AG04449 (cell line): ENCODE results near the gene ATP5F1D.

Experiments
- CTCF ChIA-PET: fragments of 350-600 bp; formaldehyde crosslinking; extraction: SDS; loops from one replicate; lab custom pipeline; 2021; ENCODE audit warnings: antibody characterized with exemption; lab: Yijun Ruan, JAX
- POLR2A ChIA-PET: fragments of 400-600, 350-600 bp; formaldehyde crosslinking; extraction: SDS; loops from one replicate; lab custom pipeline; 2020; ENCODE audit warnings: antibody characterized with exemption, inconsistent platforms; lab: Yijun Ruan, JAX
- DNase-seq: peaks from one replicate; pipeline ENCODE4 v3.0.0-alpha.2; 2010; ENCODE audit warnings: low read depth, low spot score
- H3K4me3 ChIP-seq: 2 replicates; pipeline ENCODE4 v1.5.1; 2011; ENCODE audit warnings: low read depth, mild to moderate bottlenecking, control low read depth, low read length
- CTCF ChIP-seq: IDR thresholded peaks from one replicate; pipeline ENCODE4 v1.5.1; 2011; ENCODE audit warnings: mild to moderate bottlenecking, moderate library complexity, low read length, control low read depth, inconsistent platforms; ENCODE audit not compliant: insufficient read depth; ENCODE audit errors: missing control alignments

Gene ATP5F1D

DNA sequence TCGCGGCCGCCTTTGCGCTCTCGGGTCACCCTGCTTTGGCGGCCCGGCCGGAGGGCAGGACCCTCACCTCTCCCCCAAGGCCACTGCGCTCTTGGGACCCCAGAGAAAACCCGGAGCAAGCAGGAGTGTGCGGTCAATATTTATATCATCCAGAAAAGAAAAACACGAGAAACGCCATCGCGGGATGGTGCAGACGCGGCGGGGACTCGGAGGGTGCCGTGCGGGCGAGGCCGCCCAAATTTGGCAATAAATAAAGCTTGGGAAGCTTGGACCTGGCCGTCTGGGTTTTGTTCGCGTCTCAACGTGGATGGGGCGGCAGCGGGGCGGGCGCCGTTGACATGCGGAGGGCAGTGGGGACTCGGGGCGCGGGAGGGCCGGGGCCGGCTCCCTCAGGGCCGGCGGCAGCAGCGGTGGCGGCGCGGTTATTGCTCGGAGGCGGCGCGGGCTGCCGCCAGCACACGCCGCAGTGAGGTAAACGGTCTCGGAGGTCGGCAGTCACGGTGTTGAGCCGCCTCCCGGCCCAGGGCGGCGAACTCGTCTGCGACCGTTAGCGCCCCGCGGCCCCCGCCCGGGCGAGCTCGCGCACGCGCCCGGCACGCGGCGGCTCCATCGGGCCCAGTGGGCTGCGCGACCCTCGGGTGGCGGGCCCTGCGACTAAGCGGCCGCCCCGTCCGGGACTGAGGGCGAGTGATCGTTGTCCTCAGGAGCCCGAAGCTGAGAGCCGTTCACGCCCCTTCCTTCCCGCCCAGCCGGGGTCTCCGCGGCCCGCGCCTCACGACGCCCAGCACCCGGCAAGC, 13.2 kb upstream of the ATP5F1D start:
- TF ChIP-seq CTCF, result no peak
- ChIA-PET CTCF (interaction anchor here (1.1 to 1.2 kb wide), 2 partner anchors 10 to 12 kb away, joined by 3 read pairs; no protein-coding TSS in a partner anchor), POLR2A (no interaction called here)
- no peak overlapping the region for H3K4me3 ChIP-seq
- no peak for DNase-seq

GRCh38 chr19:1229056-1229923, 12.3 kb upstream of the ATP5F1D start:
- no peak overlapping the region for H3K4me3 ChIP-seq
- POLR2A ChIA-PET, result interaction anchor here (1.0 kb wide), 1 partner anchor 12 kb away, joined by 3 read pairs; no protein-coding TSS in a partner anchor
- no peak for TF ChIP-seq CTCF
- DNase-seq, result no peak
- CTCF ChIA-PET, result interaction anchor here (1.2 kb wide), 1 partner anchor 13 kb away, joined by 3 read pairs; no protein-coding TSS in a partner anchor

- no peak overlapping the region for H3K4me3 ChIP-seq
- POLR2A ChIA-PET, result interaction anchor here (1.0 kb wide), 1 partner anchor 13 kb away, joined by 3 read pairs; no protein-coding TSS in a partner anchor
- no peak for DNase-seq
- no peak for TF ChIP-seq CTCF
- CTCF ChIA-PET, result interaction anchor here (1.2 kb wide), 1 partner anchor 13 kb away, joined by 3 read pairs; no protein-coding TSS in a partner anchor
Measured at GRCh38 chr19:1229924-1230782, 11.4 kb upstream of the ATP5F1D start.

DNA sequence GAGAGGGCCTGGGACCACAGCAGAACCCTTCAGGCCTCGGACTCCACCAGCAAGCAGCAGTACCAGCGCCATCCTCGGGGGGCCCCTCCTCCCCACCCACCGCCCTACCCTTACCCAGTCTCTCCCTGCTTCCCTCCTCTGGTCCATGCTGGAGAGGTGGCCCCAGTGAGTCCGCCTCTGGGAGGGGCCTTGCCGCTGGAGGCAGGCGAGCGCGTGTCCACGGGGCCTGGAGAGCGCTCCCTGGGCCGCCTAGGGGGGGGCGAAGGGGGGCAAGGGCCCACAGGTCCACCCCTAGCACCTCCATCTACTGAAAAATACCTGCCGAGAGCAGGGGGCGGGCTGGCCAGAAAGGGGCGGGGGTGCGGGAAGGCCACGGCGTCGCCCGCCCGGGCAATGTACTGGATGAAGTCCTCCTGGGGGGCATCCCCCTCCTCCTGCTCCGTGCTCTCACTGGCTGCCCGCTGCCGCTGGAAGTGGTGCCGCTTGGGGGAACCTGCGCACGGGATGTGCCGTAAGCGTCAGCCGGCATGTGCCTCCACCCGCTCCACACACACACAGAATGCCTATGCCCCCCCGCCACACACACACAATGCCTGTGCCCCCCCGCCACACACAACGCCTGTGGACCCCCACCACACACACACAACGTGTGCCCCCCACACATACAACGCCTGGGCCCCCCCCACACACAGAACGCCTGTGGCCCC, 10.6 kb upstream of the ATP5F1D start:
- no peak for DNase-seq
- H3K4me3 ChIP-seq, result no peak overlapping the region
- no peak for TF ChIP-seq CTCF
- POLR2A ChIA-PET, result no interaction called here
- CTCF ChIA-PET, result no interaction called here

- ChIA-PET POLR2A (interaction anchor here (0.9 kb wide), 1 partner anchor 34 kb away, joined by 3 read pairs; no protein-coding TSS in a partner anchor), CTCF (interaction anchor here (1.0 to 1.5 kb wide), 3 partner anchors 11 to 35 kb away, joined by 4 to 5 read pairs (median 4); no protein-coding TSS in a partner anchor)
- no peak for DNase-seq
- no peak overlapping the region for H3K4me3 ChIP-seq
- no peak for TF ChIP-seq CTCF
Measured at GRCh38 chr19:1231729-1232637, 9.6 kb upstream of the ATP5F1D start.
